Thymus (tissue), 11 donors: Measurements from ENCODE around the gene RPS29. TPM values are rescaled to one million over a fixed set of nuclear protein-coding genes. Genes with fewer than 3 reads are reported as not detected.

ENCODE experiments used
- DNase-seq, 9 donors: peaks; one replicate each; pipeline ENCODE4 v3.0.0-alpha.2; 2013; ENCODE audit warnings: low spot score in 9 of 9, low read depth in 6 of 9, missing footprints in 1 of 9
- H3K27ac ChIP-seq, 2 donors: one replicate each; pipeline ENCODE4 v1.5.1; 2013; ENCODE audit warnings: control low read depth in 1 of 2, low read depth in 1 of 2, low read length in 1 of 2, mild to moderate bottlenecking in 1 of 2, moderate library complexity in 1 of 2
- H3K27me3 ChIP-seq, 2 donors: one replicate each; pipeline ENCODE4 v1.5.1; 2013; ENCODE audit warnings: low read length in 1 of 2; ENCODE audit not compliant: control insufficient read depth in 2 of 2, insufficient read depth in 1 of 2
- H3K36me3 ChIP-seq, 2 donors: one replicate each; pipeline ENCODE4 v1.5.1; 2013; ENCODE audit warnings: low read length in 1 of 2, mild to moderate bottlenecking in 1 of 2, moderate library complexity in 1 of 2; ENCODE audit not compliant: control insufficient read depth in 2 of 2, insufficient read depth in 2 of 2
- H3K4me1 ChIP-seq, 2 donors: one replicate each; pipeline ENCODE4 v1.5.1; 2013; ENCODE audit warnings: low read length in 2 of 2; ENCODE audit not compliant: control insufficient read depth in 2 of 2, insufficient read depth in 2 of 2
- H3K4me3 ChIP-seq, 2 donors: one replicate each; pipeline ENCODE4 v1.5.1; 2013; ENCODE audit warnings: low read length in 2 of 2, control low read depth in 1 of 2, mild to moderate bottlenecking in 1 of 2
- H3K9me3 ChIP-seq, 2 donors: one replicate each; pipeline ENCODE4 v1.5.1; 2013; ENCODE audit warnings: low read length in 1 of 2, mild to moderate bottlenecking in 1 of 2; ENCODE audit not compliant: control insufficient read depth in 2 of 2, insufficient read depth in 1 of 2
- WGBS: extraction: QIAGEN DNeasy Blood & Tissue Kit; methylation state at CpG from one replicate; pipeline ENCODE4 v1.1.7; 2013; 5-methylcytosine and 5-hydroxymethylcytosine counted together
- polyA plus RNA-seq: library from polyadenylated mRNA; stranded (reverse); fragments of 200-250 nt; gene quantifications from one replicate; pipeline ENCODE4 v1.2.3, GENCODE V29; 2013
- total RNA-seq: library from RNA; stranded (reverse); fragments of 120-200 nt; gene quantifications from one replicate; pipeline ENCODE4 v1.2.4, GENCODE V29; 2013
- donor health status: healthy.

Gene RPS29
- total and polyA plus RNA-seq, 2 donors, result 5,388 to 6,328 TPM

DNA sequence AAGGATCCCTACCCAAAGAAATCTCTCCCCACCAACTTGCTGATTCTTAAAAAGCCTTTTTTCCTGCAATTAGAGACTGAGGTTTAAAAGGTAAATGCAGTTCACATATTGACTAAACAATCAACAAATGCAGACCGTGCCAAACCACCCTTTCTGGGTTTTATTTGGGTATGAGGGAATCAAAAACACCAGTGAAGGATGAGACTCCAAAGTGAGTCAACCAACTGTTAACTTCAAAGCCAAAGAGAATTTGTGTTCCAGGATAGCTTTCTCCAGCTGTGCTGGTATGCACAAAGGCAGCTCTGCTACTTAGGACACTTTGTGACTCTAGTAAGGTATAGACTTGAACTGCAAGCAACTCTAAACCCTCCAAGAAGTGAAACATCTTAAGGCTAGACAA lies 39.4 kb downstream of the RPS29 start:
- Histone ChIP-seq H3K9me3 (no peaks in the 10 kb centered on the region), H3K27ac (no peak overlapping the region), H3K4me3 (no peak overlapping the region), H3K36me3 (no peaks in the 10 kb centered on the region), H3K4me1 (no peaks in the 10 kb centered on the region), H3K27me3 (no peaks in the 10 kb centered on the region)
- WGBS, result 73% methylated on average over 1 of the region's 1 CpG
- DNase-seq, result no peak

DNA sequence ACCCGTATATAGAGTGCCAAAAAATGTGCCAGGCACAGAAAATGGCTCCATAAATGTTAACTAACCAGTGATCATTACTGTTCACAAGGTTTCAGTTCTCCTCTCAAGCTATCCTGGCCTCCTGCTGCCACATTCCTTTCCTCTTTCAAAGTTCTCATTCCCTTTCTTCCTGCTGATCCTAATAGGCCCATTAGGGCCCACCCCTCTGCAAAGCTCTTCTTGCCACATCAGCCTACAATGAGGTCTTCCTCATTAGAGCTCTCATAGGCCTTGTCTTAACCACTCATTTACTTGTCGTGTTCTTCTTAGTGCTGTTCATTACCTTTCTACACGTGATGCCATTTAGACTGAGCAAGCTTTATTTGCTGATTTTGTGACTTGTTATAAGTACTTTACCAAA lies 40.5 kb downstream of the RPS29 start:
- no peaks in the 10 kb centered on the region for H3K36me3 ChIP-seq
- DNase-seq, result no peak
- H3K4me3 ChIP-seq, result no peak overlapping the region
- H3K27ac ChIP-seq, result no peak overlapping the region
- WGBS, result 97% methylated on average over 3 of the region's 3 CpGs
- no peaks in the 10 kb centered on the region for H3K4me1 ChIP-seq
- peaks cover 0 to 4% of the 10 kb centered on the region in 2 donors for H3K9me3 ChIP-seq
- H3K27me3 ChIP-seq, result no peaks in the 10 kb centered on the region

DNA sequence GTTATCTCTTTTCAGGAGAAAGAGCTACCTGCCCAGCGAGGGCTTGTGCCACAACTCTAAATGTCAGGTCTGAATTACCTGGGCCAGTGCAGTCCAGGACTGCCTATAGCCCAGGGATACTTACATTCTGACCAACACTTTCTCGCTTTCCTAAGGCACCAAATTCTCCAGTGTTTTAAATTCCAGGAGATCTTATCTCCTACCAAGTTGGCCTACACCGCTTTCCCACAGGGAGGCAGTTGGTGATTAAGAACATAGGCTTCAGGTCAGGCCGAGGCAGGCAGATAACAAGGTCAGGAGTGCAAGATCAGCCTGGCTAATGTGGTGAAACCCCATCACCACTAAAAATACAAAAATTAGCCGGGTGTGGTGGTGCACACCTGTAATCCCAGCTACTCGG lies 41.1 kb downstream of the RPS29 start:
- Histone ChIP-seq H3K27ac (no peak overlapping the region), H3K4me1 (no peaks in the 10 kb centered on the region), H3K36me3 (no peaks in the 10 kb centered on the region), H3K27me3 (no peaks in the 10 kb centered on the region), H3K9me3 (peaks cover 0 to 4% of the 10 kb centered on the region in 2 donors), H3K4me3 (no peak overlapping the region)
- DNase-seq, result no peak
- 97% methylated on average over 6 of the region's 6 CpGs for WGBS

DNA sequence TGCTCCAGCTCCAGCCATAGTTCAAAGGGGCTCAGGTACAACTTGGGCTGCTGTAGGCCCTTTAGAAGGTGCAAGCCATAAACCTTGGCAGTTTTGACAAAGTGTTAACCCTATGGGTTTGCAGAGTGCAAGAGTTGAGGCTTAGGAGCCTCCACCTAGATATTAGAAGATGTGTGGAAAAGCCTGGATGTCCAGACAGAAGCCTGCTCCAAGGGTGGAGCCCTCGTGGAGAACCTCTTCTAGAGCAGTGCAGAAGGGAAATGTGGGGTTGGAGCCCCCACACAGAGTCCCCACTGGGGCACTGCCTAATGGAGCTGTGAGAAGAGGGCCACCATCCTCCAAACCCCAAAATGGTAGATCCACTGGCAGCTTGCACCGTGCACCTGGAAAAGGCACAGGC lies 45.1 kb downstream of the RPS29 start:
- DNase-seq, result no peak
- WGBS, result 94% methylated on average over 2 of the region's 2 CpGs
- Histone ChIP-seq H3K27ac (no peak overlapping the region), H3K36me3 (no peaks in the 10 kb centered on the region), H3K4me1 (no peaks in the 10 kb centered on the region), H3K4me3 (no peak overlapping the region), H3K9me3 (peaks cover 0 to 4% of the 10 kb centered on the region in 2 donors), H3K27me3 (no peaks in the 10 kb centered on the region)

DNA sequence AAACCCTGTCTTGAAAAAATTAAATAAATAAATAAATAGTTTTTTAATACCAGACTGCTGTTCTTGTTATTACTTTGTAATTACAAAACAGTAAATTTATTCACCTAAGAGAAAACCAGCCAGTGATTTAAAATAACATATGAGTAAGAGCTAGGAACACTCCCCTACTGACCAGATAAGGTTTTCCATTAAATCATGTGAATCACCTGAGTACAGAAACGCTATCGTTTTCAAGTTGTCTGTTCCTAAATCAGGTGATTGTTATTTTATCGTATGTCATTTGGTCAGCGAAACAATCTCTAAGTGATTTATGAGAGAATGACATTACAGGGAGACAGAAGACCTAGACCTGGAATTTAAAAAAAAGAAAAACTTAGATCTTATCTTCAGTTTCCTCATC lies 47.3 kb downstream of the RPS29 start:
- no peaks in the 10 kb centered on the region for H3K4me1 ChIP-seq
- no peak for DNase-seq
- no peak overlapping the region for H3K27ac ChIP-seq
- no peaks in the 10 kb centered on the region for H3K36me3 ChIP-seq
- peaks cover 0 to 4% of the 10 kb centered on the region in 2 donors for H3K9me3 ChIP-seq
- 95% methylated on average over 4 of the region's 4 CpGs for WGBS
- no peak overlapping the region for H3K4me3 ChIP-seq
- no peaks in the 10 kb centered on the region for H3K27me3 ChIP-seq

Other genes starting within 250 kb of the RPS29 start
- gene LRR1, start 12.6 kb upstream of the RPS29 start, total RNA-seq, result 46.1 TPM
- 17.0 TPM for gene LRR1, start 12.6 kb upstream of the RPS29 start, polyA plus RNA-seq
- gene RPL36AL, start 34.2 kb upstream of the RPS29 start, total RNA-seq, result 307 TPM
- gene RPL36AL, start 34.2 kb upstream of the RPS29 start, polyA plus RNA-seq, result 619 TPM
- gene MGAT2, start 34.4 kb upstream of the RPS29 start, total RNA-seq, result 36.1 TPM
- 29.9 TPM for gene MGAT2, start 34.4 kb upstream of the RPS29 start, polyA plus RNA-seq
- gene DNAAF2, start 48.9 kb upstream of the RPS29 start, total RNA-seq, result 7.3 TPM
- 9.0 TPM for gene DNAAF2, start 48.9 kb upstream of the RPS29 start, polyA plus RNA-seq
- gene POLE2, start 101.8 kb upstream of the RPS29 start, total RNA-seq, result 19.3 TPM
- gene POLE2, start 101.8 kb upstream of the RPS29 start, polyA plus RNA-seq, result 3.4 TPM
- gene KLHDC1, start 106.7 kb upstream of the RPS29 start, total RNA-seq, result 3.9 TPM
- gene KLHDC1, start 106.7 kb upstream of the RPS29 start, polyA plus RNA-seq, result 7.6 TPM
- gene KLHDC2, start 181.8 kb upstream of the RPS29 start, total RNA-seq, result 83.3 TPM
- 69.4 TPM for gene KLHDC2, start 181.8 kb upstream of the RPS29 start, polyA plus RNA-seq